ENCODE data around the gene EMC7. TPM values are rescaled to one million over a fixed set of nuclear protein-coding genes. Genes with fewer than 3 reads are reported as not detected.

Gene EMC7
- total RNA-seq (28.8 and 29.9 TPM in 2 replicates), polyA plus RNA-seq (18.4 and 23.3 TPM in 2 replicates), polyA minus RNA-seq (8.8 and 14.8 TPM in 2 replicates)
- 26.2 TPM for total RNA-seq (2013)

DNA sequence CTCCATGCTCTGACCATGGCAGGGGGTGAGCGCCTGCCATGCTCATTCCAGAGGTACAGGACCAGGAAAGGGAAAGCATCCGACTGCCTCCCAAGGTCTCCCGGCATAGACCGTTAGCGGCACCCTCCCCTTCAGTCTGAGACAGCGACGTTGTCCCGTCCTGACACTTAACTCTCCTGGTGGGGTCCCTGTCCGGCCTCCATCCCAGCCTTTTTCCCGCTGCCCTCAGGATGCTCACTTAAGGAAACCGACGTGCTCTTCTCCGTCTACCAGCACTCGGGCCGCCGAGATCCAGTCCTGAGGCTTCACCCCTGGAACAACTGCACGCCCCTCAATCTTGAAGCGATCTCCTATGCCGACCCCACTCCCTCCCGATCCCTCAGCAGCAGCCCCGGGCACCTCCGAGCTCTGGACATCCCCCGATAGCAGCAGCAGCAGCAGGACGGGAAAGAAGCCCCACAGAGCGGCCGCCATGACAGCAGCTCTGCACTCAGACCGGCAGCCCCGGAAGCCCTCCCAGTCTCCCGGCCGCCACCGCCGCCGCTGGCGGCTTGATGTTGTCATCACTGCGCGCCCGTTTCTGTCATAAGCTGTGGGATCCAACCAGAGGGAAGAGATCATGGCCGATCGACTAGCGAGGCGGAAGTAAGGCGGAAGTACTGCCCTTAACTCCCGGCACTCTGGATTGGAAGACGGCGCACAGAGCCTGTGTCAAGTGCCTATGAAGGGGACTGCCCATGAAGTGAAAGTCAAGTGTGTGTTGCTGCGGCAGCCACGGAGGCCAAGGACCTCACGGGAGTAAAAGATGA, at the start of gene EMC7, which contains the start of gene PGBD4:
TSS of gene EMC7 (minus strand) at position 497 of the 809 bp plus-strand sequence. CDS start at position 474, 23 bp downstream.
TSS of gene PGBD4 (plus strand) at position 718 of the 809 bp plus-strand sequence. CDS start 449 bp downstream, outside the sequence.
- DNase-seq (peak; percentile 99), ATAC-seq (ENCODE audit: low read depth) (peak; percentile 99)
- peak within 1 kb of the TSS; percentile 98 for H3K4me3 Mint-ChIP-seq
- H3K9me3 Mint-ChIP-seq (ENCODE audit: insufficient read depth) = no peaks in the 10 kb centered on the region
- Histone ChIP-seq H3K79me2 (ENCODE audit: control insufficient read depth, insufficient read depth, low read length) (peaks cover 68% of the 10 kb centered on the region), H3K9me3 (ENCODE audit: control extremely low read depth in 1 of 3, control insufficient read depth in 2 of 3, insufficient read depth in 1 of 3, low read length in 2 of 3) (no peaks in the 10 kb centered on the region), H4K20me1 (ENCODE audit: control insufficient read depth, insufficient read depth, low read length, poor library complexity, severe bottlenecking) (no peaks in the 10 kb centered on the region), H3K27ac (ENCODE audit: low read length in 2 of 2) (peak within 1 kb of the TSS; percentile 92 to 98), H3K27me3 (replicated peaks in 1 of 4; ENCODE audit: control extremely low read depth in 1 of 4, control insufficient read depth in 3 of 4, insufficient read depth in 4 of 4, low read length in 3 of 4) (no peaks in the 10 kb centered on the region), H3K4me1 (ENCODE audit: control insufficient read depth in 2 of 2, insufficient read depth in 2 of 2, low read length in 2 of 2) (peaks cover 18 to 19% of the 10 kb centered on the region in 2 donors), H3K4me3 (ENCODE audit: control extremely low read depth in 1 of 5, extremely low read depth in 1 of 5, insufficient read depth in 1 of 5, low read depth in 2 of 5, low read length in 4 of 5) (peak within 1 kb of the TSS; percentile 80 to 99 (median 82)), H2AFZ (ENCODE audit: insufficient read depth, low read depth, low read length, poor library complexity, severe bottlenecking) (peak within 1 kb of the TSS; percentile 93), H3K4me2 (replicated peaks; ENCODE audit: low read depth, low read length, poor library complexity, severe bottlenecking) (peak within 1 kb of the TSS; percentile 88), H3K9ac (ENCODE audit: low read length) (peak within 1 kb of the TSS; percentile 94), H3K36me3 (replicated peaks in 1 of 2; ENCODE audit: control extremely low read depth in 1 of 2, control insufficient read depth in 1 of 2, extremely low read depth in 1 of 2, insufficient read depth in 2 of 2, low read length in 1 of 2) (peaks cover 0 to 3% of the 10 kb centered on the region in 2 experiments)
- ChIA-PET POLR2A (interaction anchor here (0.5 to 1.1 kb wide), 4 partner anchors 61 to 217 kb away, joined by 3 to 4 read pairs (median 4); partner anchors contain the start of genes AVEN and EMC4), CTCF (interaction anchor here (1.3 to 2.8 kb wide), 2 partner anchors 39 to 108 kb away, joined by 4 to 17 read pairs; partner anchors contain the start of gene KATNBL1)
- intact Hi-C loops (cut with micrococcal nuclease) = loop anchor here (1.0 kb wide), 6 partner anchors 39 to 266 kb away; partner anchors contain the start of genes EMC4, KATNBL1 and LPCAT4
- under 1% methylated on average over 44 of the region's 48 CpGs for WGBS (ENCODE audit: insufficient coverage)
- no peaks in the 10 kb centered on the region for H3K27me3 Mint-ChIP-seq
- H3K27ac Mint-ChIP-seq = peak within 1 kb of the TSS; percentile 99
- TF ChIP-seq EZH2 (IDR thresholded peaks at IDR 0.05; ENCODE audit: borderline replicate concordance, insufficient read depth, low read depth, low read length, poor library complexity, severe bottlenecking) = no peak
- TF ChIP-seq, protein P1, sequence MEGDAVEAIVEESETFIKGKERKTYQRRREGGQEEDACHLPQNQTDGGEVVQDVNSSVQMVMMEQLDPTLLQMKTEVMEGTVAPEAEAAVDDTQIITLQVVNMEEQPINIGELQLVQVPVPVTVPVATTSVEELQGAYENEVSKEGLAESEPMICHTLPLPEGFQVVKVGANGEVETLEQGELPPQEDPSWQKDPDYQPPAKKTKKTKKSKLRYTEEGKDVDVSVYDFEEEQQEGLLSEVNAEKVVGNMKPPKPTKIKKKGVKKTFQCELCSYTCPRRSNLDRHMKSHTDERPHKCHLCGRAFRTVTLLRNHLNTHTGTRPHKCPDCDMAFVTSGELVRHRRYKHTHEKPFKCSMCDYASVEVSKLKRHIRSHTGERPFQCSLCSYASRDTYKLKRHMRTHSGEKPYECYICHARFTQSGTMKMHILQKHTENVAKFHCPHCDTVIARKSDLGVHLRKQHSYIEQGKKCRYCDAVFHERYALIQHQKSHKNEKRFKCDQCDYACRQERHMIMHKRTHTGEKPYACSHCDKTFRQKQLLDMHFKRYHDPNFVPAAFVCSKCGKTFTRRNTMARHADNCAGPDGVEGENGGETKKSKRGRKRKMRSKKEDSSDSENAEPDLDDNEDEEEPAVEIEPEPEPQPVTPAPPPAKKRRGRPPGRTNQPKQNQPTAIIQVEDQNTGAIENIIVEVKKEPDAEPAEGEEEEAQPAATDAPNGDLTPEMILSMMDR (IDR thresholded peaks at IDR 0.05) = no peak
- peaks cover 41% of the 10 kb centered on the region for H3K4me1 Mint-ChIP-seq

Data from B cell (primary cell).